ENCODE results near the gene STK39.

Gene STK39

DNA sequence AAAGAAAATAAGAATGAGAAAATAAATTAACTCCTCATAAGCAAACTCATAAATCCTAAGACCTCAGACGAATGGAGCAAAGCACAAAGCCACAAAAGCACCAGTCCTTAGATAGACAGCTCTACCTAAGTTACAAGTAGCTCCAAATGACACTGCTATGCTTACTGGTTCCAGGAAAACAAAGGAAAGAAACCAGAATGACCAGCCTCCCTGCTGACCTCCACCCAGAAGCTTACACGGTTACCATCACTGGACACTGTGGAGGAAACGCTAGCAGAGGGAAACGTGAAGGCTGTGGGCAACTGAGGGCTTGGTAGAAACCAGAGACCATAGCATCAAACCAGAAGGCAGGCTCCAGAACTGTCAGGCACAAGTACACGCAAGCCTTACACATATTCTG is 67.8 kb downstream of the STK39 start:
- no peak overlapping the region for H4K8ac ChIP-seq (ENCODE audit: low read depth, low read length)
- no peak overlapping the region for H4K5ac ChIP-seq (ENCODE audit: low read length)
- no peak overlapping the region for H2AK5ac ChIP-seq (ENCODE audit: low read length)
- no peak overlapping the region for H3K9ac ChIP-seq (ENCODE audit: low read length)
- H3K4me1 ChIP-seq (ENCODE audit: control insufficient read depth, low read depth, low read length) = peaks cover 2% of the 10 kb centered on the region
- H3K4me3 ChIP-seq (ENCODE audit: low read length) = no peak overlapping the region
- H3K23ac ChIP-seq (ENCODE audit: low read length) = no peak overlapping the region
- no peak overlapping the region for H3K27ac ChIP-seq (ENCODE audit: low read depth, low read length)
- no peak overlapping the region for H3K56ac ChIP-seq (ENCODE audit: low read length)
- no peaks in the 10 kb centered on the region for H3K79me2 ChIP-seq (ENCODE audit: control insufficient read depth, insufficient read depth, low read length)
- no peak overlapping the region for H3K4ac ChIP-seq (ENCODE audit: low read depth, low read length)
- H3K4me2 ChIP-seq (ENCODE audit: low read length) = no peak overlapping the region
- no CpG with 5 or more reads among the region's 5 CpGs for WGBS (ENCODE audit: extremely low coverage, insufficient coverage, low lambda C conversion rate)
- no peaks in the 10 kb centered on the region for H3K79me1 ChIP-seq (ENCODE audit: low read length)
- H2BK5ac ChIP-seq (ENCODE audit: low read length) = no peak overlapping the region
- no peak overlapping the region for H2BK15ac ChIP-seq (replicated peaks; ENCODE audit: low read depth)
- H2BK120ac ChIP-seq (ENCODE audit: low read depth, low read length) = no peak overlapping the region
- no peaks in the 10 kb centered on the region for H3K36me3 ChIP-seq (ENCODE audit: control insufficient read depth, insufficient read depth, low read length)
- DNase-seq = no peak
- H3K27me3 ChIP-seq (ENCODE audit: insufficient read depth, low read length, poor library complexity) = no peaks in the 10 kb centered on the region
- H3K18ac ChIP-seq (ENCODE audit: low read length) = no peak overlapping the region

DNA sequence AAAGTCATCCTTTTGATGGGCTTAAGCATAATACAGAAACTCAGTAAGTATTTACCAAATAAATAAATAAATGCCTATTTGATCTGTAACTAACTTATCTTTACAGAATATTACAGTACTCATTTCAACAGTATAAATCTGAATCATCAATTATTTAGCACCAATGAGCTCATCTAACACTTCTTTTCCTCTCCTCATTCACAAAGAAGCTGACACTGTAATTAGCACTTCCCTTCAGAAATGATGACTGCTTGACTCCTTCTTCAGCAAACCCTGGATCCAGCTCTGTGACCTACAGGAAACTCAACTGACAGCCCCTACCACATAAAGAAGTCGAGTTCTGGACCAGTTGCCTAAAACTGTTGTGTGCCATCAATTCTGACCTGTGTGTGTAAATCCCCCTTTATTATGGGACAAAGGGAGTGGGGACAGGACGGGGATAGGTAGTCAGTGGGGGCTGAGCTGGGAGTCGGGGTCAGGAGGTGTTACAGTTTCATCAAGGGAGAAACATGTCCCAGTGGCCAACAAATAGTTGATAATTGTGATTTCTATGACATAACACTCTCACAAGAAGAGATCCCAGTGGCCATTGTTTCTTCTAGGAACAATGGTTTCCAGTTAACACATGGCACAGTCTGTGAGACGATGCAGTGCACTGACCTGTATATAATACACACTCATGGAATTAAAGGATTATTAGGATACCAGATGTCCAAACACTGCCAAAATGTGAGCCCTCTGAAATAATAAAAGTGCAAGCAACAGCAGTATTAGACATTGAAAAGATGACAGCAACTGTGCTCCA is 68.7 kb downstream of the STK39 start:
- Histone ChIP-seq H2AK5ac (ENCODE audit: low read length) (no peak overlapping the region), H3K79me1 (ENCODE audit: low read length) (no peaks in the 10 kb centered on the region), H3K18ac (ENCODE audit: low read length) (peak overlapping the region; percentile 80), H3K9ac (ENCODE audit: low read length) (no peak overlapping the region), H4K5ac (ENCODE audit: low read length) (no peak overlapping the region), H3K23ac (ENCODE audit: low read length) (no peak overlapping the region), H3K79me2 (ENCODE audit: control insufficient read depth, insufficient read depth, low read length) (no peaks in the 10 kb centered on the region), H3K27me3 (ENCODE audit: insufficient read depth, low read length, poor library complexity) (no peaks in the 10 kb centered on the region), H2BK120ac (ENCODE audit: low read depth, low read length) (no peak overlapping the region), H2BK15ac (replicated peaks; ENCODE audit: low read depth) (no peak overlapping the region), H3K4me3 (ENCODE audit: low read length) (no peak overlapping the region), H3K4me1 (ENCODE audit: control insufficient read depth, low read depth, low read length) (peaks cover 2% of the 10 kb centered on the region), H3K36me3 (ENCODE audit: control insufficient read depth, insufficient read depth, low read length) (no peaks in the 10 kb centered on the region), H3K27ac (ENCODE audit: low read depth, low read length) (no peak overlapping the region), H4K8ac (ENCODE audit: low read depth, low read length) (no peak overlapping the region), H2BK5ac (ENCODE audit: low read length) (no peak overlapping the region), H3K56ac (ENCODE audit: low read length) (no peak overlapping the region), H3K4me2 (ENCODE audit: low read length) (no peak overlapping the region), H3K4ac (ENCODE audit: low read depth, low read length) (no peak overlapping the region)
- DNase-seq = peak; percentile 68
- WGBS (ENCODE audit: extremely low coverage, insufficient coverage, low lambda C conversion rate) = no CpG with 5 or more reads among the region's 4 CpGs

DNA sequence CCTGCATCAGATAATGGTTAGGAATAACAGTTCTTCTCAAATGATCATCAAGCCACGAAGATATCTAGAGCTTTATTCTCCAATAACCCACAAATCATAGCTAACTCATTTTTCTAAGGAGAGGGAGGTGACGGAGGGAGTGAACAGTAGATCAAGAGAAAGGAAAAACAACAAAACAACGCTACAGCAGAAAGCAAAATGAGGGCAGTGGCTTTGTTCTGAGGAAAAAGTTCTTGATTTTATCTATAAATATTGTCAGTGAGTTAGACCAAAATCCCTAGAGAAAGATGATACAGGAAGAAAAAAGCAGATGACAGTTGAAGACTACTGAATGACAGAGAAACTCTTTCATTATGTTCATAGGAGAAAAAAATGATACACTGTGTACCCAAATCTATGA is 71.0 kb downstream of the STK39 start:
- no peak overlapping the region for H4K5ac ChIP-seq (ENCODE audit: low read length)
- no peak overlapping the region for H3K18ac ChIP-seq (ENCODE audit: low read length)
- no peak overlapping the region for H2BK5ac ChIP-seq (ENCODE audit: low read length)
- H3K27me3 ChIP-seq (ENCODE audit: insufficient read depth, low read length, poor library complexity) = no peaks in the 10 kb centered on the region
- no peak for DNase-seq
- no peak overlapping the region for H2BK120ac ChIP-seq (ENCODE audit: low read depth, low read length)
- H3K79me1 ChIP-seq (ENCODE audit: low read length) = no peaks in the 10 kb centered on the region
- no peak overlapping the region for H3K4ac ChIP-seq (ENCODE audit: low read depth, low read length)
- no peak overlapping the region for H3K9ac ChIP-seq (ENCODE audit: low read length)
- no peak overlapping the region for H3K56ac ChIP-seq (ENCODE audit: low read length)
- no CpG with 5 or more reads among the region's 3 CpGs for WGBS (ENCODE audit: extremely low coverage, insufficient coverage, low lambda C conversion rate)
- no peak overlapping the region for H3K23ac ChIP-seq (ENCODE audit: low read length)
- H3K4me1 ChIP-seq (ENCODE audit: control insufficient read depth, low read depth, low read length) = peaks cover 2% of the 10 kb centered on the region
- no peaks in the 10 kb centered on the region for H3K36me3 ChIP-seq (ENCODE audit: control insufficient read depth, insufficient read depth, low read length)
- H3K4me2 ChIP-seq (ENCODE audit: low read length) = no peak overlapping the region
- H4K8ac ChIP-seq (ENCODE audit: low read depth, low read length) = no peak overlapping the region
- no peak overlapping the region for H2AK5ac ChIP-seq (ENCODE audit: low read length)
- no peaks in the 10 kb centered on the region for H3K79me2 ChIP-seq (ENCODE audit: control insufficient read depth, insufficient read depth, low read length)
- no peak overlapping the region for H3K27ac ChIP-seq (ENCODE audit: low read depth, low read length)
- no peak overlapping the region for H3K4me3 ChIP-seq (ENCODE audit: low read length)
- no peak overlapping the region for H2BK15ac ChIP-seq (replicated peaks; ENCODE audit: low read depth)

DNA sequence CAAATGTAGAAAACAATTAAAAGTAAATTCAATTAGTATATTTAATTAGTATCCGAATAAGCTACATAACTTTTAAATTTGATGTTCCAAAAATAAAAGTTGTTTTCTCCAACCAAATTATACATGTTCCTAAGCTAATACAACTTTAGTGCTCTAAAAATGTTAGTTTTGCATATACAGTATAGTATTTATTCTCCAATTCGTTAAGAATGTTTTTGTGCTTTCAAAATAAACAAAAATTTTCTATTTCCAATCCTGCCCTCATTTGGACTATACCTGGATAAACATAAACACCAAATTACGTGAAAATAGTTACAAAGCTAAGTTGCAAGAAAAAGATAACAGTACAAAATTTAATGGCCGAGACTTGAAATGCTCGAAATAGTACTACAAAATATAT is 71.9 kb downstream of the STK39 start:
- Histone ChIP-seq H3K4me1 (ENCODE audit: control insufficient read depth, low read depth, low read length) (peaks cover 2% of the 10 kb centered on the region), H2BK120ac (ENCODE audit: low read depth, low read length) (no peak overlapping the region), H3K9ac (ENCODE audit: low read length) (no peak overlapping the region)

DNA sequence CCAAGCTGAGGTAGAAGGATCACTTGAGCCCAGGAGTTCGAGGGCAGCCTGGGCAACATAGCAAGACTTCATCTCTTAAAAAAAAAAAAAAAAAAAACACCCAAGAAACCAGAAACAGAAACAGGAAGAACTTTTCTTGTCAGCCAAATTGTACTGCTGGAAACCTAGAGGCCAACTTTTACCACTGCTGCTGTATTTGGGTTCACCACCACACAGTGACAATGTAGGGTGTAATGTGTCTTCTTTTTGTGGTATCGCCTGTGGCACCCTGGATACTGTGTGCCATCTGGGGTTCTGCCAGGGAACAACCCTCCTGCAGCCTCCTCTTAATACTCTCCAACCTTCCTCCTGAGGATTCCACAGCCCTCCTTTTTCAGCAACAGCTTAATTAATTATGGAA is 72.6 kb downstream of the STK39 start:
- H3K36me3 ChIP-seq (ENCODE audit: control insufficient read depth, insufficient read depth, low read length) = no peaks in the 10 kb centered on the region
- H3K4me3 ChIP-seq (ENCODE audit: low read length) = no peak overlapping the region
- no peak overlapping the region for H3K56ac ChIP-seq (ENCODE audit: low read length)
- no peak overlapping the region for H3K9ac ChIP-seq (ENCODE audit: low read length)
- H2BK120ac ChIP-seq (ENCODE audit: low read depth, low read length) = no peak overlapping the region
- no CpG with 5 or more reads among the region's 2 CpGs for WGBS (ENCODE audit: extremely low coverage, insufficient coverage, low lambda C conversion rate)
- no peak overlapping the region for H3K23ac ChIP-seq (ENCODE audit: low read length)
- H3K4ac ChIP-seq (ENCODE audit: low read depth, low read length) = no peak overlapping the region
- no peak for DNase-seq
- H3K18ac ChIP-seq (ENCODE audit: low read length) = no peak overlapping the region
- no peak overlapping the region for H4K5ac ChIP-seq (ENCODE audit: low read length)
- peaks cover 3% of the 10 kb centered on the region for H3K79me1 ChIP-seq (ENCODE audit: low read length)
- H4K8ac ChIP-seq (ENCODE audit: low read depth, low read length) = no peak overlapping the region
- H2BK15ac ChIP-seq (replicated peaks; ENCODE audit: low read depth) = no peak overlapping the region
- H2BK5ac ChIP-seq (ENCODE audit: low read length) = no peak overlapping the region
- H3K27me3 ChIP-seq (ENCODE audit: insufficient read depth, low read length, poor library complexity) = no peaks in the 10 kb centered on the region
- H3K79me2 ChIP-seq (ENCODE audit: control insufficient read depth, insufficient read depth, low read length) = no peaks in the 10 kb centered on the region
- peaks cover 2% of the 10 kb centered on the region for H3K4me1 ChIP-seq (ENCODE audit: control insufficient read depth, low read depth, low read length)
- no peak overlapping the region for H3K27ac ChIP-seq (ENCODE audit: low read depth, low read length)
- no peak overlapping the region for H3K4me2 ChIP-seq (ENCODE audit: low read length)
- H2AK5ac ChIP-seq (ENCODE audit: low read length) = no peak overlapping the region

More for the DNA sequence above, 71.9 kb downstream of the STK39 start:
- Histone ChIP-seq H3K27me3 (ENCODE audit: insufficient read depth, low read length, poor library complexity) (no peaks in the 10 kb centered on the region), H3K36me3 (ENCODE audit: control insufficient read depth, insufficient read depth, low read length) (no peaks in the 10 kb centered on the region), H2BK15ac (replicated peaks; ENCODE audit: low read depth) (no peak overlapping the region), H3K23ac (ENCODE audit: low read length) (no peak overlapping the region), H3K18ac (ENCODE audit: low read length) (no peak overlapping the region), H2AK5ac (ENCODE audit: low read length) (no peak overlapping the region), H3K4me2 (ENCODE audit: low read length) (no peak overlapping the region), H3K79me1 (ENCODE audit: low read length) (peaks cover 3% of the 10 kb centered on the region), H3K79me2 (ENCODE audit: control insufficient read depth, insufficient read depth, low read length) (no peaks in the 10 kb centered on the region), H4K5ac (ENCODE audit: low read length) (no peak overlapping the region), H3K4ac (ENCODE audit: low read depth, low read length) (no peak overlapping the region), H2BK5ac (ENCODE audit: low read length) (no peak overlapping the region), H3K56ac (ENCODE audit: low read length) (no peak overlapping the region), H3K4me3 (ENCODE audit: low read length) (no peak overlapping the region), H4K8ac (ENCODE audit: low read depth, low read length) (no peak overlapping the region), H3K27ac (ENCODE audit: low read depth, low read length) (no peak overlapping the region)
- no peak for DNase-seq
- no CpG with 5 or more reads among the region's 5 CpGs for WGBS (ENCODE audit: extremely low coverage, insufficient coverage, low lambda C conversion rate)

DNA sequence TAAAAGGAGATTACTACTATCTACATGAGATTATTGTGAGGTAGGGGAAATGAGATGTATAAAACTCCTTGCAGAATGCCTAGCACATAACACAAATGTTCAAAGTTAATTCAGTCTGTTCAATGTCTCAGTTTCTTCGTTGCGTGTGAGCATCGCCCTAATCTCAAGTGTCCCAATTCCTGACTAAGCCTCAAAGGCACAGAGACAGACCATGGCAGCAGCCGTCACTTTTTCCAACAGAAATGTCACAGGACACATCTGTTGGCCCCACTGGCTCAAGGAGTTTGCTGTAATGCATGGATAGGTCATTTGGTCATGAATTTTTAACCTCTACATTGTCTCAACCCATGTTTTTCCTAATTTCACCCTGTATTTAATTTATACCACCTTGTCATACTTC is 75.3 kb downstream of the STK39 start:
- Histone ChIP-seq H3K79me1 (ENCODE audit: low read length) (peaks cover 3% of the 10 kb centered on the region), H3K4me3 (ENCODE audit: low read length) (no peak overlapping the region), H3K56ac (ENCODE audit: low read length) (no peak overlapping the region), H3K18ac (ENCODE audit: low read length) (no peak overlapping the region), H3K4ac (ENCODE audit: low read depth, low read length) (no peak overlapping the region), H2AK5ac (ENCODE audit: low read length) (no peak overlapping the region), H3K4me1 (ENCODE audit: control insufficient read depth, low read depth, low read length) (no peaks in the 10 kb centered on the region), H3K4me2 (ENCODE audit: low read length) (no peak overlapping the region), H2BK5ac (ENCODE audit: low read length) (no peak overlapping the region), H3K36me3 (ENCODE audit: control insufficient read depth, insufficient read depth, low read length) (no peaks in the 10 kb centered on the region), H3K9ac (ENCODE audit: low read length) (no peak overlapping the region), H4K8ac (ENCODE audit: low read depth, low read length) (no peak overlapping the region), H3K79me2 (ENCODE audit: control insufficient read depth, insufficient read depth, low read length) (no peaks in the 10 kb centered on the region), H3K27ac (ENCODE audit: low read depth, low read length) (no peak overlapping the region), H2BK15ac (replicated peaks; ENCODE audit: low read depth) (no peak overlapping the region), H2BK120ac (ENCODE audit: low read depth, low read length) (no peak overlapping the region), H3K23ac (ENCODE audit: low read length) (no peak overlapping the region), H4K5ac (ENCODE audit: low read length) (no peak overlapping the region), H3K27me3 (ENCODE audit: insufficient read depth, low read length, poor library complexity) (no peaks in the 10 kb centered on the region)
- WGBS (ENCODE audit: extremely low coverage, insufficient coverage, low lambda C conversion rate) = no CpG with 5 or more reads among the region's 4 CpGs
- no peak for DNase-seq
